Central memory CD8-positive, alpha-beta T cell (primary cell): ENCODE measurements around the gene CIB2.

Experiments
- ATAC-seq: fragments of 150-1000 bp; cut with Tn5 transposase; replicated peaks from 2 replicates; pipeline ENCODE4 v1.10.0; 2022; ENCODE audit warnings: mild to moderate bottlenecking, moderate FRiP score, moderate number of reproducible peaks; ENCODE audit not compliant: poor library complexity, severe bottlenecking; ENCODE audit errors: extremely low read depth
- DNase-seq, 2 donors: peaks; one replicate each; pipeline ENCODE4 v3.0.0; 2021; ENCODE audit warnings: low spot score in 2 of 2
- H3K27ac Mint-ChIP-seq: one replicate; pipeline ENCODE4 v1.8.0; 2022; ENCODE audit warnings: low read depth, mild to moderate bottlenecking, moderate library complexity, mixed read lengths
- H3K27me3 Mint-ChIP-seq: one replicate; pipeline ENCODE4 v1.8.0; 2022; ENCODE audit warnings: mixed read lengths
- H3K36me3 Mint-ChIP-seq: one replicate; pipeline ENCODE4 v1.8.0; 2022; ENCODE audit warnings: mild to moderate bottlenecking, moderate library complexity, mixed read lengths; ENCODE audit not compliant: insufficient read depth
- H3K4me1 Mint-ChIP-seq: one replicate; pipeline ENCODE4 v1.8.0; 2022; ENCODE audit warnings: mixed read lengths
- H3K4me3 Mint-ChIP-seq: one replicate; pipeline ENCODE4 v1.8.0; 2022; ENCODE audit warnings: mild to moderate bottlenecking, moderate library complexity, mixed read lengths
- H3K9me3 Mint-ChIP-seq: one replicate; pipeline ENCODE4 v1.8.0; 2022; ENCODE audit warnings: mixed read lengths

Gene CIB2

DNA sequence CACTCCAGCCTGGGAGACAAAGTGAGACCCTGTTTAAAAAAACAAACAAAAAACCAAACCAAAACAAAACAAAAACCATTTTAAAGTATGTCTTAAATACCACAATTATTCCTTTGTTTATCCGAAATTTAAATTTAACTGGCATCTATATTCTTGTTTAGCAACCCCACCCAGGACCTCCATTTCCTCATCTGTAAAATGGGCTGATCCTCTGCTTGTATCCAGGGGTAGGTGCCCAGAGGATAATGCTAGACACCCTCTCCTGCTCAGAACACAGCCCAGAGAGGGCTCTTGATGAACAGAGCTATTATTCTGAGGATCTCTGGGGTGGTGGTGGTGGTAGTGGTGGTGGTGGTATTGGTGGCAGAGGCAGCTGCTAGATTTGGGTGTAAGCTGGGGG lies 29.0 kb downstream of the CIB2 start:
- Mint-ChIP-seq H3K4me3 (no peak overlapping the region), H3K27me3 (no peaks in the 10 kb centered on the region), H3K9me3 (no peaks in the 10 kb centered on the region), H3K4me1 (peaks cover 44% of the 10 kb centered on the region), H3K27ac (peak overlapping the region; percentile 93), H3K36me3 (peaks cover 7% of the 10 kb centered on the region)
- no peak for ATAC-seq
- DNase-seq: no peak

DNA sequence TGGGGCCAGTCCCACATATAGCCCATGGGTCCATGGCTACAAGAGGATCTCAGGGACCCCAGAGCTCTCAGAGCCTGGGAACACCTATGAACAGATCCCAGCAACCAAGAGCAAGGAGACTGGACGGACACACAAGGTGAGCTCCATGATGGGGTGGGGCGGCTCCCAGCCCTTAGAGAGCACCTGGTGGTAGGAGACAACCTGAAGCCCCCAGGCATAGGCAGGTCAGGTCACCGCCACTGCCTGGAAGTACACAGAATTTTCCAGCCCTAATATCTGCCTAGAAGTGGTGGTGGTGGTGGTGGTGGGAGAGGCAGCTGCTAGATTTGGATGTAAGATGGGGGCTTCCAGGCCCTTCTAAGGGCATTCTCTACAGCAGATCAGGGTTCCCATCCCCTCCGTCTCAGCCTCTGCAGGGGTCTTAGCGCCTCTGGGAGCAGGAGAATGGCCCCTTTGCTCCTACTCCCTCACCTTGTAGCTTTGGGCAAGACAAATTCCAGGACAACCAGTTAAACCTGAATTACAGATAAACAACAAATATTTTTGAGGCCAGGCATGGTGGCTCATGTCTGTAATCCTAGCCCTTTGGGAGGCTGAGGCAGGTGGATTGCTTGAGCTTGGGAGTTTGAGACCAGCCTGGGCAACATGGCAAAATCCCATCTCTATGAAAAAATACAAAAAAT lies 29.7 kb downstream of the CIB2 start:
- H3K4me1 Mint-ChIP-seq: peaks cover 41% of the 10 kb centered on the region
- no peaks in the 10 kb centered on the region for H3K27me3 Mint-ChIP-seq
- H3K27ac Mint-ChIP-seq: peak overlapping the region; percentile 93
- peaks cover 7% of the 10 kb centered on the region for H3K36me3 Mint-ChIP-seq
- ATAC-seq (no peak), DNase-seq (no peak)
- no peak overlapping the region for H3K4me3 Mint-ChIP-seq
- no peaks in the 10 kb centered on the region for H3K9me3 Mint-ChIP-seq

- ATAC-seq (no peak), DNase-seq (no peak)
- no peaks in the 10 kb centered on the region for H3K27me3 Mint-ChIP-seq
- peaks cover 7% of the 10 kb centered on the region for H3K36me3 Mint-ChIP-seq
- no peak overlapping the region for H3K4me3 Mint-ChIP-seq
- no peaks in the 10 kb centered on the region for H3K9me3 Mint-ChIP-seq
- peaks cover 36% of the 10 kb centered on the region for H3K4me1 Mint-ChIP-seq
- peak overlapping the region; percentile 41 for H3K27ac Mint-ChIP-seq
These were observed 30.4 kb downstream of the CIB2 start for GRCh38 chr15:78100886-78101285.

DNA sequence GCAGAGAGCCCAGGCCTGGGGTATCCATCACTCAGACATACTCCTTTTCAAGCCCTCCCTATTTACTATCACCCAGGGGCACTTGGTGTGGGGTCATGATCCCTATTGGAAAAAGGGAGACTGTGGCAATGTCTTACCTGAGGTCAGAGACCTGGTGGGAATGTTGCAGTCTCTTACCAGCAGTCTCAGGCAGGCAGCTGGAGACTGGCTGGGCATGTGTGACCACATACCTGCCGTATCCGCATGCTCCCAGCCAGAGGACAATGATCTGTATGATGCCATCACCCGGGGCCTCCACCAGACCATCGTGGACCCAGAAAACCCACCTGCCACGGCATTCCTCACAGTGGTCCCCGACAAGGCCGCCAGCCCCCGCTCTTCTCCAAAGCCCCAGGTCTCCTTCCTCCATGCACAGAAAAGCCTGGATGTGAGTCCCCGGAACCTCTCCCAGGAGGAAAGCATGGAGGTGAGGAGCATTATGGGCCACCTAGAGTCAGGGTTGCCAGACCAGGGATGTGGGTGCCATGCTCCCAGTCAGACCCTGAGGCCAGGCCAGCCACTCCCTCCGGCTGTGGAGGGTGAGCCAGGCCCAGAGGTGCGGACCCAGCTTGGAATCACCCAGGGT lies 33.0 kb downstream of the CIB2 start:
- Mint-ChIP-seq H3K27me3 (no peaks in the 10 kb centered on the region), H3K9me3 (no peaks in the 10 kb centered on the region), H3K36me3 (peaks cover 4% of the 10 kb centered on the region), H3K4me3 (no peak overlapping the region), H3K4me1 (peaks cover 9% of the 10 kb centered on the region), H3K27ac (no peak overlapping the region)
- ATAC-seq (no peak), DNase-seq (no peak)

DNA sequence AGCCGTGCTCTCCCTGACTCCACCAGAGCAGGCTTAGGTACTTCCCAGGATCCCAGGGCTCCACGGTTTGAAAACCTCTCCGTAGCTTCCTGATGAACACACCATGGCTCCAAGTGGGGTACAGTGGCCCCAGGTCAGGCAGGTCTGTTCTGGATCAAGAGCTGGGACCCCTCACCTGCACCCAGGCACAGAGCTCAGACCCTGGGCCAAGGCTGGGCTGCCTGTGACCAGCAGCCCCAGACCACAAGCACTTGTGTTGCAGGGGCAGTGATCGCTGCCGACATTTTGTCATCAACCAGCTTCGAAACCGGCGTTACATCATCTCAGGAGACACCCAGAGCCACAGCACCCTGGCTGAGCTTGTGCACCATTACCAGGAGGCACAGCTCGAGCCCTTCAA lies 33.6 kb downstream of the CIB2 start:
- no peak overlapping the region for H3K27ac Mint-ChIP-seq
- DNase-seq (no peak), ATAC-seq (no peak)
- H3K36me3 Mint-ChIP-seq: peaks cover 4% of the 10 kb centered on the region
- no peak overlapping the region for H3K4me3 Mint-ChIP-seq
- peaks cover 4% of the 10 kb centered on the region for H3K4me1 Mint-ChIP-seq
- no peaks in the 10 kb centered on the region for H3K27me3 Mint-ChIP-seq
- no peaks in the 10 kb centered on the region for H3K9me3 Mint-ChIP-seq

GRCh38 chr15:78093242-78094020 lies 37.8 kb downstream of the CIB2 start:
- H3K4me1 Mint-ChIP-seq: peaks cover 6% of the 10 kb centered on the region
- ATAC-seq (no peak), DNase-seq (no peak)
- H3K4me3 Mint-ChIP-seq: no peak overlapping the region
- no peak overlapping the region for H3K27ac Mint-ChIP-seq
- H3K36me3 Mint-ChIP-seq: peaks cover 3% of the 10 kb centered on the region
- no peaks in the 10 kb centered on the region for H3K9me3 Mint-ChIP-seq
- H3K27me3 Mint-ChIP-seq: no peaks in the 10 kb centered on the region

DNA sequence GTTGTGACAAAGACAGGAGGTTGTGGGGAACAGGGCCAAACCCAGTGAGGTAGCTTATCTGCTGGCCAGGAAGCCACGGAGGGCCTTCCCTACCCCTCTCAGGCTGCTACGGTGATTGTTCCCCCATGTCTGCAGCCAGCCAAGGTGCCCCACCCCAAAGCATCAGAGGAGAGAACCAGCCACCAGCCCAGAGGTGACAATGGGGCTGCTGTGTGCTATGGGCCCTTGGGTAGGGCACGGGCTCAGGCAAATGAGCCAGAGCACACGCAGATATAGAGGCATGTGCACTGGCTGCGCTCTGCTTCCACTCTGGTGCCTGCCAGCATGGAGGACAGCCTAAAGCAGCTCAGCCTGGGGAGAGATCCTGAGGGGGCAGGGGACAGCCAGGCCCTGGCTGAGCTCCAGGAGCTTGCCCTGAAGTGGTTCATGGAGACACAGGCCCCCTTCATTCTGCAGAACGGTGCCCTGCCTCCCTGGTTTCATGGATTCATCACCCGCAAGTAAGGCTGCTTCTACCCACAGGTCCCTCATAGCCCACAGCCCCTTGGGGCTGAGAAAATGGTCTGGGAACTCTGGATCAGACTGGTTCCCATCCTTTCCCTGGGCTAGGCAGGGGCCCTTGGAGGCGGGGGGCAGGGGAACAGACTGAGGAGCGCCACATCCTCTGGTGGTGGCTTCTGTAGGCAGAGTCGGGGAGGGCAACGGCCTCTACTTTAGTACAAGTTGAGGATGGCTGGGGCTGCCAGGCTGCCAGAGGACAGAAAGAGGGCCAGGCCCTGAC lies 38.8 kb downstream of the CIB2 start, which contains the start of gene SH2D7:
TSS of gene SH2D7 (plus strand) at position 301 of the 781 bp plus-strand sequence. CDS start at position 325, 24 bp downstream.
- DNase-seq (no peak), ATAC-seq (no peak)
- Mint-ChIP-seq H3K27ac (peak within 1 kb of the TSS; percentile 7), H3K4me1 (peaks cover 6% of the 10 kb centered on the region), H3K9me3 (no peaks in the 10 kb centered on the region), H3K4me3 (no peak within 1 kb of the TSS), H3K36me3 (peaks cover 3% of the 10 kb centered on the region), H3K27me3 (no peaks in the 10 kb centered on the region)

DNA sequence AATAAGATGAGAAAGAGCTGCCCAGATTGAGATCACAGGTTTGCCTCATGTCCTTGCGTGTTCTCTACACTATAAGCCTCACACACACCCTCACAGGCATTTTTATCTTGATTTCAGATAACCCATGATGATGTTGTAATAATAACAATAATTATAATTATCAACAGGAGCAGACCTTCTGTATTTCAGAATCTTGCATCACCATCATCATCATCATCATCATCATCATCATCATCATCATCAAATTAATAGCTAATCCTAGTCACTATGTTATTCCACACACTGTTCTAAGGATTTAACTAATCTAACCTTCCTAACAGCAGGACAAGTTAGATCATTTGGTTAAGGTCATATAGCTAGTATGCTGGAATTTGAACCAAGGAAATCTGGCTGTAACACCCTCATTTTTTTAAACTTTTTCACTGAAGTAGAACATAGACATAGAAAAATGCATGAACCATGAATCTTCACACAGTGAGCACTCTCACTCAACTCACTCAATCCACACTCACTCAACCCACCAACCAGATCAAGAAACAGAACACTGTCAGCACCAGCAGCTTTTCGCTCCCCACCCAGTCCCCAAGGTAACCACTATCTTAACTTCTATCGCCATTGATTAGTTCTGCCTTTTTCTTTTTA lies 40.7 kb downstream of the CIB2 start:
- no peaks in the 10 kb centered on the region for H3K27me3 Mint-ChIP-seq
- ATAC-seq: no peak
- no peak for DNase-seq
- no peaks in the 10 kb centered on the region for H3K9me3 Mint-ChIP-seq
- H3K4me3 Mint-ChIP-seq: no peak overlapping the region
- H3K36me3 Mint-ChIP-seq: peaks cover 3% of the 10 kb centered on the region
- no peak overlapping the region for H3K27ac Mint-ChIP-seq
- H3K4me1 Mint-ChIP-seq: peaks cover 6% of the 10 kb centered on the region

DNA sequence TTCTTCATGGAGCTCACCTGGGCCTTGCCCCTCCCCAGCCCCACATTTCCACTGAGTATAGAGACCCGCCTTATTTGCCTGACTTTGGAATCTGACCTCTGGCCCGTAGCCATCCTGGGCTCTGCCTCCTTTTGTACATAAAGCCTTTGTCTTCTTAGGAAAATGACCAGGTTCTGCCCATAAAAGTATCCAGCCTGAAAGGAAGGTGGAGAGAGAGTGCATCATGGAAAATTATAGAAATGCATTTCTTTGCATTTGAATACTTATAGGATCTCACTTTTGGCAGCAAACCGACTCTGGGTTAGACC lies 42.5 kb downstream of the CIB2 start:
- H3K27ac Mint-ChIP-seq: no peak overlapping the region
- peaks cover 2% of the 10 kb centered on the region for H3K36me3 Mint-ChIP-seq
- ATAC-seq (no peak), DNase-seq (no peak)
- H3K4me3 Mint-ChIP-seq: no peak overlapping the region
- no peaks in the 10 kb centered on the region for H3K9me3 Mint-ChIP-seq
- H3K4me1 Mint-ChIP-seq: peaks cover 6% of the 10 kb centered on the region
- H3K27me3 Mint-ChIP-seq: no peaks in the 10 kb centered on the region

DNA sequence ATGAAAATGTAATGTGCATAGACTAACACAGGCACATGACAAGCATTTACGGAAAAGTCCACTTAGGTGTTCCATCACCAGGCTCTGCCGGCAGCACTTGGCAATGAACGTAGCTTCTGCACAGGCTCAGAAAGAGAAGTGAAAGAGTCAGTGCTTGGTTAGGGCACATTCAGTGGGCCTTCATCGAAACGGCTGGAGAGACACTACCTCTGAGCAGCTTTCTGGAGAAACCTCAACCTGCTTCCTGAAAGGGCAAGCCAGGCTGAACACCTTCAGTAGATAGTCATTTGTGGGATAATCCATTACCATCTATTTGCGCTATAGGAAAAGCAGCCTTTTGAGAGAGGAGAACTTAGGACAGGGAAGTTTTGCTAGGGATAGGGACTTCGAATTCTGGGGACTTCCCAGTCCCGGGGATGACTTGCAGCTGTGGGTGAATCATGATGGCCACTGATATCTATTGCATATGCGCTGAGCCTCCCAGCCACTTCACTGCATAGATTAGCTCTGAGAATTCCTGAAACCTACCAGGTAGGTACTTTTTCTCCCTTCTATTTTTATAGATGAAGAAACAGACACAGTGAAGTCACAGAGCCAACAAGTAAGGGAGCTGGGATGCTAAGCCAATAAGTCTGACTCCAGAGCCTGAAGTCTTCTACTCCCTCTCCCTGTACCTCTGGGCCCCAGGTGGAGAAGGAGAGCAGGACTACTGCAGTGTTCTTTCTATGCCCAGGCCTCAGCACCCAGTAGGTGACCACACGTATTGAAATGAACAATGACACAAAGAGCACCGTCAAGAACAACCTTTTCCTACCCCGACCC lies 43.1 kb downstream of the CIB2 start:
- H3K4me1 Mint-ChIP-seq: peaks cover 6% of the 10 kb centered on the region
- H3K4me3 Mint-ChIP-seq: no peak overlapping the region
- peaks cover 2% of the 10 kb centered on the region for H3K36me3 Mint-ChIP-seq
- no peak overlapping the region for H3K27ac Mint-ChIP-seq
- no peaks in the 10 kb centered on the region for H3K27me3 Mint-ChIP-seq
- no peak for DNase-seq
- H3K9me3 Mint-ChIP-seq: no peaks in the 10 kb centered on the region
- ATAC-seq: no peak

DNA sequence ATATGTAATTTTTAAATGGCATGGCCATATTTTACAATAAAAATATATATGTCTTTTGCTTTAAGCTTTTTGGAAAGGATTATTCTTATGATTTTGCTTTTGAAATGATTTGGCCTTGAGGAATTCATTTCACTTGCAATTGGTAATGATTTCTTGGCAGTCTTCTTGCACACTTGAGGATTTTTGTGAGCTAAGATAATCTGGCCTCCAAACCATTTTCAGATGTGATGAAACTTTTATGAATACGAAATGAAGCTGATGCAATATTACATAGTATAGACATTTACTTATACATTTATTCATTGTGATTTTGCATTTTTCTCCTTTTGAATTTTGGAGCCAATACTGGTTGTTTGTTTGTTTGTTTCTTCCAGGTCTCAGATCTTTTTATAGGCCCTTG lies 45.3 kb downstream of the CIB2 start:
- DNase-seq (no peak), ATAC-seq (no peak)
- no peak overlapping the region for H3K4me3 Mint-ChIP-seq
- H3K9me3 Mint-ChIP-seq: no peaks in the 10 kb centered on the region
- H3K27ac Mint-ChIP-seq: no peak overlapping the region
- peaks cover 4% of the 10 kb centered on the region for H3K36me3 Mint-ChIP-seq
- no peaks in the 10 kb centered on the region for H3K4me1 Mint-ChIP-seq
- H3K27me3 Mint-ChIP-seq: no peaks in the 10 kb centered on the region

DNA sequence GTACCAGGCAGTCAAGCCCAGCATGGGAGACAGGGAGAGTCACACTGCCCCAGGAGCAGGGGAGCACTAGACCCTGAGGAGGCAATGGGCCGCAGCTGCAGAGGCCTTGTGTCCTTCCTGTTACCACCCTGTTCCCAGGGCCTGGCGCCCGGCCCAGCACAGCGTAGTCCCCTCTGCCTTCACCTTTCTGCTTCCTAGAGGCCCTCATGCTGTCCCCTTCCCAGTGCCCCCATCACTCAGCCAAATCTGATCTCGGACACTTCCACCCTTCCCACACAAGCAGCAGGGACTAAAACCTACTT lies 46.8 kb downstream of the CIB2 start:
- H3K9me3 Mint-ChIP-seq: no peaks in the 10 kb centered on the region
- no peaks in the 10 kb centered on the region for H3K27me3 Mint-ChIP-seq
- ATAC-seq (no peak), DNase-seq (no peak)
- H3K27ac Mint-ChIP-seq: no peak overlapping the region
- H3K36me3 Mint-ChIP-seq: peaks cover 2% of the 10 kb centered on the region
- no peak overlapping the region for H3K4me3 Mint-ChIP-seq
- H3K4me1 Mint-ChIP-seq: no peaks in the 10 kb centered on the region
